SH-SY5Y (cell line): ENCODE results near the gene RETN.

Source experiments
- GATA2 ChIP-seq: IDR thresholded peaks from 2 replicates; pipeline ENCODE4 v1.6.1; 2011; ENCODE audit warnings: mild to moderate bottlenecking, low read depth, low read length
- GATA3 ChIP-seq: IDR thresholded peaks from 2 replicates; pipeline ENCODE4 v1.6.1; 2011; ENCODE audit warnings: low read depth, mild to moderate bottlenecking, low read length, moderate library complexity

- TF ChIP-seq GATA3 (no peak), GATA2 (no peak)
These were observed 29.0 kb downstream of the RETN start for GRCh38 chr19:7697721-7698287.
